Neural progenitor cell (in vitro differentiated cells): ENCODE measurements around the gene TIGD3.

Experiments
- CTCF ChIP-seq: fragments of 200-600 bp; sonication (generic); IDR thresholded peaks from 2 replicates; pipeline ENCODE4 v1.5.1; 2017; ENCODE audit warnings: antibody characterized with exemption, mild to moderate bottlenecking
- EZH2 ChIP-seq: fragments of 200-600 bp; sonication (generic); IDR thresholded peaks from 2 replicates; pipeline ENCODE4 v1.6.1; 2017; ENCODE audit warnings: antibody characterized with exemption, mild to moderate bottlenecking, moderate library complexity
- EZH2phosphoT487 ChIP-seq: fragments of 200-600 bp; sonication (generic); IDR thresholded peaks from 2 replicates; pipeline ENCODE4 v1.6.1; 2017; ENCODE audit warnings: antibody characterized with exemption

DNA sequence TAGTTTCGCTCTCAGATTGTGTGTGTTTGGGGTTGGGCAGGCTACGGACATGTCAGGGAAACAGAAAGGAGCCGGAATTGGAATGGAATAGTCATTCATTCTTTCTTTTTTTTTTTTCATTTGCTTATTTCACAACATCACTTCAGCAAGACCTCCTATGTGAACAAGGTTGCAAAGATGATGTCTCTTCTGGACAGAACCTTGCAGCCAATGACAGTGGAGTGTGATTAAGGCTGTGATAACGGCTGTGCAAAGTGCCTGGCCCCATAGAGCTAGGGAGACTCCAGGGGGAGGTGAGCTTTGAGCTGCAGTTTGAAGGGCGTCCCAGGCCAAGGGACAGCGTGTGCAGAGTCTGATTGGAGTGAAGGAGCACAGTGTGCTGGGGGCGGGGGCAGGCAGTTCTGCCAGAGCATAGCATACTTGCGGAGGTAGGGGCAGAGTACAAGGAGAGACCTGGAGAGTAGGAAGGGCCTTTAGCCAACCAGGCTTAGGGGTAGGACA, 3.4 kb downstream of the TIGD3 start:
- TF ChIP-seq CTCF (no peak), EZH2 (no peak), EZH2phosphoT487 (no peak)
